HCT116 (cell line): ENCODE data around the gene SVIL. TPM values are rescaled to one million over a fixed set of nuclear protein-coding genes. Genes with fewer than 3 reads are reported as not detected.

Source experiments
- ATAC-seq: fragments of 200-7000 bp; cut with Tn5 transposase; 2 replicates; pipeline ENCODE4 v1.9.1; 2020; ENCODE audit warnings: mild to moderate bottlenecking, moderate library complexity
- BruUV-seq: library from RNA; stranded (reverse); fragments of 400-500 nt; replicated peaks from 2 replicates; lab custom pipeline; 2021; lab: Mats Ljungman, UMichigan
- CTCF ChIA-PET: fragments of 300-600 bp; sonication (Branson Sonifier 250); formaldehyde crosslinking; loops from one replicate; lab custom pipeline; 2021; ENCODE audit warnings: antibody characterized with exemption; lab: Charles Lee
- POLR2A ChIA-PET: fragments of 300-600, 350-600 bp; sonication (Branson Sonifier 250); formaldehyde crosslinking; loops from one replicate; lab custom pipeline; 2021; ENCODE audit warnings: antibody characterized with exemption; lab: Charles Lee
- RAD21 ChIA-PET, 2 experiments: fragments of 300-600 bp; sonication (Branson Sonifier 250); formaldehyde crosslinking; loops; one replicate each; lab custom pipeline; 2023; ENCODE audit warnings: low total read pairs in 2 of 2; ENCODE audit not compliant: uncharacterized antibody in 2 of 2, unreplicated experiment in 2 of 2, low non-redundant PET in 1 of 2; lab: Charles Lee
- DNase-seq: peaks from one replicate; pipeline ENCODE4 v3.0.0-alpha.2; 2010; ENCODE audit warnings: low read depth, low spot score
- H2AFZ ChIP-seq: fragments of 200-600 bp; shearing (Covaris generic), sonication (generic); 2 replicates; pipeline ENCODE4 v1.6.1; 2017; ENCODE audit warnings: low read depth, mixed run types, mixed read lengths, antibody characterized with exemption, low read length; ENCODE audit not compliant: poor library complexity, severe bottlenecking
- H3K27ac ChIP-seq: 2 replicates; pipeline ENCODE4 v1.5.1; 2012; ENCODE audit warnings: low read depth, low read length
- H3K27me3 ChIP-seq: fragments of 200-600 bp; sonication (generic); 2 replicates; pipeline ENCODE4 v1.6.1; 2016; ENCODE audit warnings: mixed run types, low read length, mixed read lengths; ENCODE audit not compliant: insufficient read depth
- H3K36me3 ChIP-seq, 2 experiments: fragments of 200-500 bp in 1 of 2; fragments of 200-600 bp in 1 of 2; sonication (Bioruptor generic) in 1 of 2; sonication (generic) in 1 of 2; 2 replicates each; pipeline versions ENCODE4 v1.5.1 to v1.6.1; 2014 to 2016; ENCODE audit warnings: low read length in 2 of 2, inconsistent platforms in 1 of 2, mixed read lengths in 1 of 2, mixed run types in 1 of 2; ENCODE audit not compliant: insufficient read depth in 2 of 2, control insufficient read depth in 1 of 2
- H3K4me1 ChIP-seq, 2 experiments: fragments of 200-600 bp in 1 of 2; sonication (generic) in 1 of 2; 2 replicates each; pipeline versions ENCODE4 v1.5.1 to v1.6.1; 2012 to 2017; ENCODE audit warnings: low read length in 2 of 2, inconsistent platforms in 1 of 2, mild to moderate bottlenecking in 1 of 2, mixed read lengths in 1 of 2, mixed run types in 1 of 2, moderate library complexity in 1 of 2; ENCODE audit not compliant: insufficient read depth in 2 of 2, control insufficient read depth in 1 of 2
- H3K4me2 ChIP-seq: fragments of 200-600 bp; sonication (generic); 2 replicates; pipeline ENCODE4 v1.6.1; 2017; ENCODE audit warnings: mixed run types, low read length, mixed read lengths
- H3K4me3 ChIP-seq, 2 experiments: fragments of 200-600 bp in 1 of 2; sonication (generic) in 1 of 2; replicated peaks in 1 of 2; 2 replicates each; pipeline ENCODE4 v1.5.1; 2011 to 2016; ENCODE audit warnings: low read length in 2 of 2, control low read depth in 1 of 2, low read depth in 1 of 2, mild to moderate bottlenecking in 1 of 2, mixed read lengths in 1 of 2, mixed run types in 1 of 2
- H3K79me2 ChIP-seq: fragments of 200-600 bp; sonication (generic); 2 replicates; pipeline ENCODE4 v1.6.1; 2017; ENCODE audit warnings: mild to moderate bottlenecking, mixed run types, low read length, moderate library complexity, mixed read lengths; ENCODE audit not compliant: insufficient read depth
- H3K9ac ChIP-seq: fragments of 200-600 bp; sonication (generic); 2 replicates; pipeline ENCODE4 v1.6.1; 2016; ENCODE audit warnings: low read length, mixed read lengths
- H3K9me2 ChIP-seq: fragments of 200-600 bp; sonication (generic), shearing (Covaris generic); 2 replicates; pipeline ENCODE4 v1.6.1; 2017; ENCODE audit warnings: mixed run types, mild to moderate bottlenecking, moderate library complexity; ENCODE audit not compliant: insufficient read depth
- H3K9me3 ChIP-seq, 2 experiments: fragments of 200-500 bp in 1 of 2; fragments of 200-600 bp in 1 of 2; sonication (Bioruptor generic) in 1 of 2; sonication (generic) in 1 of 2; 2 replicates each; pipeline ENCODE4 v1.6.1; 2014 to 2017; ENCODE audit warnings: low read length in 2 of 2, mixed read lengths in 2 of 2, inconsistent platforms in 1 of 2, low read depth in 1 of 2, mild to moderate bottlenecking in 1 of 2, mixed run types in 1 of 2, moderate library complexity in 1 of 2; ENCODE audit not compliant: control insufficient read depth in 1 of 2, insufficient read depth in 1 of 2
- H4K20me1 ChIP-seq: fragments of 200-600 bp; sonication (generic), shearing (Covaris generic); 2 replicates; pipeline ENCODE4 v1.6.1; 2017; ENCODE audit warnings: mixed run types, mild to moderate bottlenecking, moderate library complexity; ENCODE audit not compliant: insufficient read depth
- CBX3 ChIP-seq: IDR thresholded peaks from 2 replicates; pipeline ENCODE4 v1.6.1; 2012; ENCODE audit warnings: low read depth
- JUND ChIP-seq: IDR thresholded peaks from 2 replicates; pipeline ENCODE4 v1.6.1; 2012
- POLR2AphosphoS5 ChIP-seq: IDR thresholded peaks from 2 replicates; pipeline ENCODE4 v1.6.1; 2011; ENCODE audit warnings: mild to moderate bottlenecking, low read depth, low read length, moderate library complexity
- TCF7L2 ChIP-seq: IDR thresholded peaks from 2 replicates; pipeline ENCODE4 v1.7.0; 2011; ENCODE audit warnings: borderline replicate concordance, inconsistent platforms; ENCODE audit not compliant: insufficient read depth, insufficient read length; ENCODE audit errors: extremely low read depth
- ZBTB33 ChIP-seq: IDR thresholded peaks from 2 replicates; pipeline ENCODE4 v1.6.1; 2011; ENCODE audit warnings: mild to moderate bottlenecking, low read length, moderate library complexity; ENCODE audit not compliant: insufficient replicate concordance; ENCODE audit errors: extremely low read depth
- ZFX ChIP-seq: fragments of 450-650 bp; IDR thresholded peaks from 2 replicates; pipeline ENCODE4 v1.6.1; 2017
- intact Hi-C: fragments of 100-400 bp; cut with micrococcal nuclease; formaldehyde crosslinking; loops from 2 replicates; pipeline ENCODE4 v1.10.0; 2022
- total RNA-seq: library from RNA; stranded (reverse); gene quantifications from one replicate; pipeline ENCODE4 v1.2.1, GENCODE V29; 2021; ENCODE audit not compliant: unreplicated experiment
- TF ChIP-seq, protein P1 (sequence below), 3 experiments: fragments of 200-600 bp in 1 of 3; sonication (generic) in 1 of 3; IDR thresholded peaks in 2 of 3; conservative IDR thresholded peaks in 1 of 3; 2 replicates each; pipeline ENCODE4 v1.5.1; 2012 to 2017; ENCODE audit warnings: low read depth in 2 of 3, low read length in 2 of 3, antibody characterized with exemption in 1 of 3, borderline replicate concordance in 1 of 3, control low read depth in 1 of 3, mild to moderate bottlenecking in 1 of 3, mixed read lengths in 1 of 3, mixed run types in 1 of 3, moderate library complexity in 1 of 3; ENCODE audit not compliant: insufficient read depth in 1 of 3
- TF ChIP-seq, protein P2 (sequence below): IDR thresholded peaks from 2 replicates; pipeline ENCODE4 v1.6.1; 2012

Gene SVIL
- total RNA-seq, 1 experiment from 2014 or later = 27.0 TPM

GRCh38 chr10:29671228-29671780 lies 36.5 kb upstream of the SVIL start:
- H3K4me2 ChIP-seq = no peak overlapping the region
- no peak overlapping the region for H3K9ac ChIP-seq
- TF ChIP-seq CBX3 = no peak
- TF ChIP-seq ZFX = no peak
- TF ChIP-seq POLR2AphosphoS5 = no peak
- TF ChIP-seq JUND = no peak
- TF ChIP-seq, protein P1, sequence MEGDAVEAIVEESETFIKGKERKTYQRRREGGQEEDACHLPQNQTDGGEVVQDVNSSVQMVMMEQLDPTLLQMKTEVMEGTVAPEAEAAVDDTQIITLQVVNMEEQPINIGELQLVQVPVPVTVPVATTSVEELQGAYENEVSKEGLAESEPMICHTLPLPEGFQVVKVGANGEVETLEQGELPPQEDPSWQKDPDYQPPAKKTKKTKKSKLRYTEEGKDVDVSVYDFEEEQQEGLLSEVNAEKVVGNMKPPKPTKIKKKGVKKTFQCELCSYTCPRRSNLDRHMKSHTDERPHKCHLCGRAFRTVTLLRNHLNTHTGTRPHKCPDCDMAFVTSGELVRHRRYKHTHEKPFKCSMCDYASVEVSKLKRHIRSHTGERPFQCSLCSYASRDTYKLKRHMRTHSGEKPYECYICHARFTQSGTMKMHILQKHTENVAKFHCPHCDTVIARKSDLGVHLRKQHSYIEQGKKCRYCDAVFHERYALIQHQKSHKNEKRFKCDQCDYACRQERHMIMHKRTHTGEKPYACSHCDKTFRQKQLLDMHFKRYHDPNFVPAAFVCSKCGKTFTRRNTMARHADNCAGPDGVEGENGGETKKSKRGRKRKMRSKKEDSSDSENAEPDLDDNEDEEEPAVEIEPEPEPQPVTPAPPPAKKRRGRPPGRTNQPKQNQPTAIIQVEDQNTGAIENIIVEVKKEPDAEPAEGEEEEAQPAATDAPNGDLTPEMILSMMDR (IDR thresholded peaks at IDR 0.05 in 2 of 3, conservative IDR thresholded peaks at IDR 0.05 in 1 of 3; ENCODE audit: borderline replicate concordance in 1 of 3, insufficient read depth in 1 of 3, low read depth in 2 of 3, low read length in 2 of 3) = no peak
- no peak for TF ChIP-seq TCF7L2
- TF ChIP-seq ZBTB33 = no peak
- TF ChIP-seq, protein P2, sequence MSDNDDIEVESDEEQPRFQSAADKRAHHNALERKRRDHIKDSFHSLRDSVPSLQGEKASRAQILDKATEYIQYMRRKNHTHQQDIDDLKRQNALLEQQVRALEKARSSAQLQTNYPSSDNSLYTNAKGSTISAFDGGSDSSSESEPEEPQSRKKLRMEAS = no peak
- ChIA-PET RAD21 (no interaction called here), POLR2A (no interaction called here), CTCF (no interaction called here)
- no peaks in the 10 kb centered on the region for H3K9me2 ChIP-seq
- peaks cover 7% of the 10 kb centered on the region; the same call in 1 of the 2 replicates for H3K79me2 ChIP-seq
- no peak overlapping the region for H2AFZ ChIP-seq
- ATAC-seq (no peak), DNase-seq (no peak)
- H3K9me3 ChIP-seq = peaks cover 9 to 21% of the 10 kb centered on the region in 2 experiments; a peak in 2 of 4 replicates
- no peak overlapping the region for H3K4me3 ChIP-seq
- H3K36me3 ChIP-seq = peaks cover 0 to 15% of the 10 kb centered on the region in 2 experiments; a peak in 1 of 4 replicates
- H4K20me1 ChIP-seq = no peaks in the 10 kb centered on the region
- intact Hi-C loops = no loop called here
- no peak overlapping the region for H3K27ac ChIP-seq
- no peaks in the 10 kb centered on the region for H3K27me3 ChIP-seq
- H3K4me1 ChIP-seq = peaks cover 15 to 40% of the 10 kb centered on the region in 2 experiments
- BruUV-seq = no TSS peak
